Amygdala (tissue), 56 donors: ENCODE results near the gene SMAD6.

Experiments
- DNase-seq, 56 donors: peaks; one replicate each; lab custom pipeline; 2025; lab: John Stamatoyannopoulos, UW

Gene SMAD6

DNA sequence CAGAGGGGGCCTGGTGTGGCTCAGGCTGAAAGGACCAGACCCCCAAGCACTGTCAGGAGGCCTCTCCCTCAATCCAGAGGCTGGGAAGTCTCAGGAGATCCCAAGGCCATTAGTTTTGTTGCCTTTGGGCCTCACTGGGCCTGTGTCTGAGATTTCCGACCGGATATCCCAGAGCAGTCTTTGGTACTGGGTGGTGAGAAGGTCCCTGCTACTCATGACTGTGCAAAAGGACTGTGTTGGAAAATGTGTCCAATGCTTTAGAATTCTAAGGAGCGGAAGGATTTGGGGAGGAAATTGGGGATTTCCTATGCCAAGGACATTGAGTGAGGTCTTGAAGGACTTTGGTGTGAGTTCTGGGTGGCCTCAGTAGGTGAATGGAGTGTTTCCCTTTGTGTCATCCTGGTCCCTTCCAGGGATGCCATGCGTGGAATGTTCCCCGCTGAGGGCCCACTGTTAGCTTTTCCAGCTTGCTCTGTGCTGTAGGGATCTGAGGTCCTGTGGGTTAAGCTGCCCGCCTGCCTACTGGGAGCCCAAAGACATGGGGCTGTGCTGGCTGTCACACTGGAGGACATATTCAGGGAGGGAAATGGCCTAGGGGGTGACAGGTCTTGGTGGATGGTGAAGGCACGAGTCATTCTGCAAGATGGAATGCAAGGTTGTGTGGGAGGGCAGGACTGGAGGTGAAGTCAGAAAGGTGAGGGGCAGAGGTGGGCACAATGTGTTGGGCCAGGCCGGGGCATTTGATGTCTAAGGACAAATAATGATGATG is 16.4 kb downstream of the SMAD6 start:
- no peak for DNase-seq

DNA sequence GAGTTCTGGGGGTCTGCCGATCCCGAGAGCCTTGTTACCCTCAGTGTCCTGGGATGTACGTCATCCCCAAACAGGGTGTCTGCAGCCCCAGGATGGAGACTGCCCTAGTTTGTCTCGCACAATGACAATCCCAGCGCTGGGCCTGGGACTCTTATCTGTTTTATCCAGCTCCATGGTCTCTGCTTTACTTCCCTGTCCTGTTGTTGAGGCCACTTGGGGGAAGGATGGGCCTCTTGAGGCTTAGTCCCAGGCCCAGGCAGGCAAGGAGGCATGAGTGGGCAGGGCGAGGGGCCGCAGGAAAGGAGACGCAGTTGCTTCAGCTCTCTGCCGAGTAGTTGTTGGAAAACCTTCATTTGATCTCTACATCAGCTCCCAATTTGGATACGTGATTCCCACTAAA is 17.4 kb downstream of the SMAD6 start:
- no peak for DNase-seq

- no peak for DNase-seq
Observed at GRCh38 chr15:66720206-66721010, 18.4 kb downstream of the SMAD6 start.

- no peak for DNase-seq
Observed at GRCh38 chr15:66721020-66721419, 19.0 kb downstream of the SMAD6 start.

- DNase-seq = no peak
Observed at GRCh38 chr15:66721501-66721937, 19.5 kb downstream of the SMAD6 start.

DNA sequence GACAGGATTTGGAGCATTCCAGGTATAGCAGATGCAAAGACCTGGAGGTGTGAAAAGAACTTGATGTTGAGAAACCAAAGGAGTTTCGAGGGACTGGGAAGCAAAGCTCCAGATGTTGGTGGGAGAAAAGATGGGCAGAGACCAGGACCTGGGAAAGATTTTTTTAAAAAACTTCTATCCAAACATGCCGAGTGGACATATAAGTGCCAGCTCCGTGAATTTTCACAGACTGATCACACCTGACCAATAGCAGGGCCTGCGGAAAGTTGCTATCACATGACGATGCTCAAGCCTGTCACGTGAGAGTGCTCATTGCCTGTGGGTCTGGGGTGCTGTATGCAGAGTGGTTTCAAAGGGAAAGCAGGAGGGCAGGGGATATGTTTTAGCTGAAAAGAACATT is 19.9 kb downstream of the SMAD6 start:
- no peak for DNase-seq

- DNase-seq = no peak
Observed at GRCh38 chr15:66722757-66723540, 20.9 kb downstream of the SMAD6 start.

- DNase-seq = no peak
Observed at GRCh38 chr15:66723826-66724731, 22.0 kb downstream of the SMAD6 start.

- DNase-seq = no peak
Observed at GRCh38 chr15:66724732-66725463, 22.9 kb downstream of the SMAD6 start.

DNA sequence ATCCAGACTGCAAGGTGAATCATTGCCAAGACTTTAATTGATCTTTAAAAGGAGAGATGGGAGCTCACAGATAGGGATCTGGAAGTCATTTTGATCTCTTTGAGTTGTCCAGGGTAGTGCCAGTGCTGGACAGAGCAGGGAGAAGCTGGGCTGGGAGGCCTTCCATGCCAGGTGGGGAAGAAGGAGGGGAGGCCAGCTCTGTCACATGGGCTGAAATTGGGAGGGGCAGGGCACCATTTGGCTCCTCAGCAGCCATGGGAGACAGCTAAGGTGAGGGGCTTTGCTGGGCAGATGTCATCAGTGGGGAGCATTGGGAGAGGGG is 23.4 kb downstream of the SMAD6 start:
- DNase-seq = no peak

DNA sequence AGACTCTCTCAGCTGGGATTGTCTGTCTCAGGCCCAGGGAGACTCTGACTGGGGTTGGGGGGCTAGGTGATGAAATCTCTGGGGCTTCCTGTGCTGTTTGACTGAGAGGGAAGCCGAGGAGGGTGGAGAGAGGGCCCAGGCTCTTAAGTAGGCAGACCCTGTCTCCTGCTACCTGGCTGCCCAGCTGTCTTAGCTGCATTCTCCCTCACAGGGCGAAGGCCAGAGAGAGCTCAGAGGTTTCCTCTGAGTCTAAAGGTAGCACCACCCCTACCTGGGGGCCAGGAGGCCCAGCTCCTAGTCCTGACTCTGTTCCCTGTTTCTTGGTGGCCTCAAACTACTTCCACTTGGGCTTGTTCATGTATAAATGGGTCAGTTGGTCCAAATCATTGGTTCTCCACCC is 24.4 kb downstream of the SMAD6 start:
- DNase-seq = no peak

GRCh38 chr15:66729331-66729951 is 27.4 kb downstream of the SMAD6 start:
- peak in 2 of 56 donors; percentile 12 to 13 for DNase-seq

- no peak for DNase-seq
Observed at GRCh38 chr15:66730168-66731021, 28.4 kb downstream of the SMAD6 start.

DNA sequence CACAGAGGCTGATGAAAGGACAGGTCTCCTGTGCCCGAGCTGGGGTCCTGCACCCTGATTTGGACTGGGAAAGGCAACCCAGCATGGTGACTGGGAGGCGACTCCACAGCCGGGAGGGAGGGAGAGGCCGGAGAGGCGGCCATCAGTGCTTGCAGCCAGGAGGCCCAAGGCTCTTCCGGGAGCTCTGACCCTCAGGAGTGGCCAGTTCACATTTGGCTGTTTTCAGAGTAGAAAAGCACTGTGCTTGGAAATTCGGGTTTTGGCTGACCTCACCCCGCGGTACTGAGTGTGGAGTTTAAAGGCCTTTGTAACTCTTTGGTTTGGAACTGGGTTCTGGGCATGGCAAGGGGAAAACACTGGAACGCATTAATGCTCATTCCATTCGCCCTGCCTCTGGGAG is 31.9 kb downstream of the SMAD6 start:
- DNase-seq = peak in 35 of 56 donors; percentile 5 to 72 (median 31)

DNA sequence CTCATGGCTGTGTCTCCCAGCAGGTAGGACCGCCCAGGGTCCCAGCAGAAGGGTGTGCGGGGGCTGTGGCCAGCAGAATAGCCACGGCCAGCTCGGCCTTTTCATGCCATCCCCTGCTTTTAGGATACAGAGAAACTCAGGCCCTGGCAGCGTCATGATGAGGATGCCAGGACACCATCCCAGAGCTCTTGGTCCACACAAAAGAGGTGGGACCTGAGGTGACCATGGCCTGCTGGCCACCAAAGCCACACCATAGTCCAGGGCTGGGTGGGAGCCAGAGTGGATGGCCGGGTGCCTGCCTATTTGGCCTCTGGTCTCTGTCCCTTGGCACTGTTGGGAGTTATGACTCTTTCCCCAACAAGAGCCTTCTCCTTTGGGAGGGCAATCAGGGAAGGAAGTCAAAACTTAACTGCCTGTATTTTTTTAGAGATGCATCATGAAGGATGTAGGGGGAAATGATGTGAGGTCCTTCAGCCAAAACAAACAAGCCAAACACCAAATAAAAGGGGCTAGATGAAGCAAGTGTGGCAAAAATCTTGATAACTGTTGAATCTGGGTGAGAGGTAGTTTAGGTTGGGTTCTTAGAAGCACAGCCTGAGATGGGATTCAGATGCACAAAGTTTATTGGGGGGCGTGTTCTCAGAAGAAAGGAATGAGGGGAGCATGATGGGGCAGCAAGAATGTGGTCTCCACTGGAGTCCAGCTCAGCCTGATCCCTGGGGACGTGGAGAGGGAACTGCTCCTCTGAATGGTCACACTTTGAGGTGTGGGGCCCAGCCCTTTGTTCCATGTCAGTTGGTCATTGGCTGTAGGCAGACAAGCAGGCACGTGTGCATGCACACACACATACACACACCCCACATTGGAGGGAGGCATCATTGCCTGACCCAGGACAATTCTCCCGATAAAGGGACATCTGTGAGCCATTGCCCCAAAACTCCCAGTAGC is 33.2 kb downstream of the SMAD6 start:
- peak in 5 of 56 donors; percentile 3 to 18 (median 13) for DNase-seq

DNA sequence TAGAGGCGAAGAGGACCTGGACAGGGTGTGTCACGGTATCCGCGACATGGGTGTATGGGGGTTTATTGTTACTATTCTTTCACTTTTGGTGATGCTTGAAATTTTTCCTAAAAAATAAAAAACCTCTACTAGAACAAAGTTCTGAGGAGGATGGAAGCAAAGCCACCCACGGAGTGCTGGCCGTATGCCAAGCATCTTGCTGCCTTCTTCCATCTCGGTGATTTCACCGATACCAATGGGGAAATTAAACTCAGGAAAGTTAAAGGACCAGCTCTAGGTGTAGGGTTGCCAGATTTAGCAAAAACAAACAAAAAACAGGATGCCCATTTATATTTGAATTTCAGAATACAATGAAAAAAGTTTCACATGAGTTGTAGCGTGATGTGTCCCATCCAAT is 33.9 kb downstream of the SMAD6 start:
- peak in 20 of 56 donors; percentile 4 to 63 (median 26) for DNase-seq
